ENCODE results near the gene DNAH2. TPM values are rescaled to one million over a fixed set of nuclear protein-coding genes. Genes with fewer than 3 reads are reported as not detected.
A peak's percentile ranks its signal among the peaks of the same experiment; 100 is the strongest.

The DNAH2 gene
- total RNA-seq, 1 experiment from 2014 or later, result 2.0 TPM

DNA sequence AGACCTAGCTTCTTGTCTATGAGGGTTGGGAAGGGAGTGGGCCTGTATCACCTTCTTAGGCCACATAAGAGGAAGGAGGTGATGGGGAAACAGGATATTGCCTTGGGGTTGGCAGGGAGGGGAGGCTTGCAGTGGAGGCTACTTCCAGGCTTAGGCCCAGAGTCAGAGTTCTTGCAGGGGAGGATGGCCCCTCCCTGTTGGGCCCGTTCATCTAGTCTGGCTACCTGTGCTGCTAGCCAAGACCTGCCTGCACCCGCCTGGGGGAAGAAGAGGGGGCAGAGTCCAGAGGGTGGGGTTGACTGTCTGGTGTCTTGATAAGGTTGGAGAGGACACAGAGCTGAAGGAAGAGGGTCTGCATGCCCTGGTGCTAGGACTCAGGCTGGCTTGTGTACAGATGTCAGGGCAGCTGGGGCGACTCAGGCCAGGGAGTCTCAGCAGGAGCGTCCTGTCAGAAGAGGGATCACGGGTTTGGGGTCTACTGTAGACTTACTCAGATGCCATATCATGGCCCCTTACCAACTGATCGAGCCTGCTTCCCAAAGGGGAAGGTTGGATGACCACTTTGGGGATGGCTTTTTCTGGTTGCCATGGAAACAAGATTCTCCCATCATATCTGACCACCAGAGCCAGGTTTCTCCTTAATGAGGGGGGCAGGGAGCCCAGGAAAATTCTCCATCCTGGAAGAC is 121.8 kb downstream of the DNAH2 start:
- intact Hi-C loops (cut with micrococcal nuclease), result loop anchor here (5.0 kb wide), 1 partner anchor 257 kb away; the partner anchor contains the start of gene MPDU1
- ATAC-seq (no peak), DNase-seq (ENCODE audit: low read depth, low spot score) (no peak)
- POLR2A ChIA-PET, result interaction anchor here (0.7 to 3.9 kb wide), 3 partner anchors 12 to 76 kb away, joined by 3 to 13 read pairs (median 11); partner anchors contain the start of genes NAA38 and RNF227
- no peaks in the 10 kb centered on the region for H3K9me3 ChIP-seq (ENCODE audit: control insufficient read depth in 1 of 2, insufficient read depth in 1 of 2, low read depth in 1 of 2, low read length in 2 of 2)
- H4K20me1 ChIP-seq (ENCODE audit: insufficient read depth), result no peaks in the 10 kb centered on the region
- BruUV-seq (replicated peaks), result no TSS peak
- no peak overlapping the region for H2AFZ ChIP-seq (ENCODE audit: low read depth, low read length, poor library complexity, severe bottlenecking)
- peaks cover 46% of the 10 kb centered on the region for H3K79me2 ChIP-seq (ENCODE audit: insufficient read depth, low read length)
- CTCF ChIA-PET, result interaction anchor here (2.3 kb wide), 1 partner anchor 96 kb away, joined by 8 read pairs; no protein-coding TSS in a partner anchor
- H3K27ac ChIP-seq (ENCODE audit: low read depth, low read length), result peak overlapping the region; percentile 59
- H3K4me3 ChIP-seq (replicated peaks in 1 of 2; ENCODE audit: low read depth in 1 of 2, low read length in 2 of 2), result no peak overlapping the region
- H3K4me1 ChIP-seq (ENCODE audit: control insufficient read depth in 1 of 2, insufficient read depth in 2 of 2, low read length in 2 of 2), result peaks cover 35 to 72% of the 10 kb centered on the region in 2 experiments
- H3K9me2 ChIP-seq (ENCODE audit: insufficient read depth), result no peaks in the 10 kb centered on the region
- RAD21 ChIA-PET (ENCODE audit: low non-redundant PET in 1 of 2, low total read pairs in 2 of 2, uncharacterized antibody in 2 of 2, unreplicated experiment in 2 of 2), result no interaction called here
- peaks cover 0 to 3% of the 10 kb centered on the region in 2 experiments; a peak in 1 of 4 replicates for H3K36me3 ChIP-seq (ENCODE audit: control insufficient read depth in 1 of 2, insufficient read depth in 2 of 2, low read length in 2 of 2)
- TF ChIP-seq POLR2A (IDR thresholded peaks at IDR 0.05; ENCODE audit: borderline replicate concordance, extremely low read depth, insufficient read depth, insufficient read length) (no peak), SIN3A (IDR thresholded peaks at IDR 0.05; ENCODE audit: low read depth) (no peak), ZBTB33 (IDR thresholded peaks at IDR 0.05; ENCODE audit: extremely low read depth, insufficient replicate concordance, low read length) (no peak), ELF1 (IDR thresholded peaks at IDR 0.05; ENCODE audit: borderline replicate concordance, low read depth) (no peak), POLR2AphosphoS5 (IDR thresholded peaks at IDR 0.05; ENCODE audit: low read depth, low read length) (peak; percentile 11)
- TF ChIP-seq, protein P1, sequence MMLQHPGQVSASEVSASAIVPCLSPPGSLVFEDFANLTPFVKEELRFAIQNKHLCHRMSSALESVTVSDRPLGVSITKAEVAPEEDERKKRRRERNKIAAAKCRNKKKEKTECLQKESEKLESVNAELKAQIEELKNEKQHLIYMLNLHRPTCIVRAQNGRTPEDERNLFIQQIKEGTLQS (IDR thresholded peaks at IDR 0.05), result no peak
- TF ChIP-seq, protein P2, sequence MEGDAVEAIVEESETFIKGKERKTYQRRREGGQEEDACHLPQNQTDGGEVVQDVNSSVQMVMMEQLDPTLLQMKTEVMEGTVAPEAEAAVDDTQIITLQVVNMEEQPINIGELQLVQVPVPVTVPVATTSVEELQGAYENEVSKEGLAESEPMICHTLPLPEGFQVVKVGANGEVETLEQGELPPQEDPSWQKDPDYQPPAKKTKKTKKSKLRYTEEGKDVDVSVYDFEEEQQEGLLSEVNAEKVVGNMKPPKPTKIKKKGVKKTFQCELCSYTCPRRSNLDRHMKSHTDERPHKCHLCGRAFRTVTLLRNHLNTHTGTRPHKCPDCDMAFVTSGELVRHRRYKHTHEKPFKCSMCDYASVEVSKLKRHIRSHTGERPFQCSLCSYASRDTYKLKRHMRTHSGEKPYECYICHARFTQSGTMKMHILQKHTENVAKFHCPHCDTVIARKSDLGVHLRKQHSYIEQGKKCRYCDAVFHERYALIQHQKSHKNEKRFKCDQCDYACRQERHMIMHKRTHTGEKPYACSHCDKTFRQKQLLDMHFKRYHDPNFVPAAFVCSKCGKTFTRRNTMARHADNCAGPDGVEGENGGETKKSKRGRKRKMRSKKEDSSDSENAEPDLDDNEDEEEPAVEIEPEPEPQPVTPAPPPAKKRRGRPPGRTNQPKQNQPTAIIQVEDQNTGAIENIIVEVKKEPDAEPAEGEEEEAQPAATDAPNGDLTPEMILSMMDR (IDR thresholded peaks at IDR 0.05 in 2 of 3, conservative IDR thresholded peaks at IDR 0.05 in 1 of 3; ENCODE audit: borderline replicate concordance in 1 of 3, insufficient read depth in 1 of 3, low read depth in 2 of 3, low read length in 2 of 3), result no peak
- peak overlapping the region; percentile 99 for H3K4me2 ChIP-seq (ENCODE audit: low read length)
- peak overlapping the region; percentile 23; the same call in 1 of the 2 replicates for H3K9ac ChIP-seq (ENCODE audit: low read length)
- H3K27me3 ChIP-seq (ENCODE audit: insufficient read depth, low read length), result no peaks in the 10 kb centered on the region
